ENCODE results near the gene SYNPR.

DNA sequence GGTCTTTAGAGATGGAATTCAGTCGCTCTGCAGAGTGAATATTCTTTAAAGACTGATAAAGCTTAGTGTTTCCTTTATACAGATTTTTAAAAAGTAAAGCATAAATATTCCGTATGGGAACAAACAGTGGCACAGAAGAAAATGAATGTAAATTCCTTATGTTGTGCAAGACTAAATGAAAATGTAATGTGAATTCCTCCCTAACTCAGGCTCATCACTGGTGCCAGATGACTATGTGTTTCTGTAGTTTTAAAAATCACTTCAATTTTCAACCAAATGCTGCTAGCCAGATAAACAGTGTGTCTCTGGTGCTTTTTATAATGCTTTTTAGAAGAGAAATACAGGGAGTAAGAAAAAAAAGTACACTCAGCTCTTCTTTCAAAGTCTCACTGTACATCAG, 219.5 kb downstream of the SYNPR start:
- TF ChIP-seq, protein P1, sequence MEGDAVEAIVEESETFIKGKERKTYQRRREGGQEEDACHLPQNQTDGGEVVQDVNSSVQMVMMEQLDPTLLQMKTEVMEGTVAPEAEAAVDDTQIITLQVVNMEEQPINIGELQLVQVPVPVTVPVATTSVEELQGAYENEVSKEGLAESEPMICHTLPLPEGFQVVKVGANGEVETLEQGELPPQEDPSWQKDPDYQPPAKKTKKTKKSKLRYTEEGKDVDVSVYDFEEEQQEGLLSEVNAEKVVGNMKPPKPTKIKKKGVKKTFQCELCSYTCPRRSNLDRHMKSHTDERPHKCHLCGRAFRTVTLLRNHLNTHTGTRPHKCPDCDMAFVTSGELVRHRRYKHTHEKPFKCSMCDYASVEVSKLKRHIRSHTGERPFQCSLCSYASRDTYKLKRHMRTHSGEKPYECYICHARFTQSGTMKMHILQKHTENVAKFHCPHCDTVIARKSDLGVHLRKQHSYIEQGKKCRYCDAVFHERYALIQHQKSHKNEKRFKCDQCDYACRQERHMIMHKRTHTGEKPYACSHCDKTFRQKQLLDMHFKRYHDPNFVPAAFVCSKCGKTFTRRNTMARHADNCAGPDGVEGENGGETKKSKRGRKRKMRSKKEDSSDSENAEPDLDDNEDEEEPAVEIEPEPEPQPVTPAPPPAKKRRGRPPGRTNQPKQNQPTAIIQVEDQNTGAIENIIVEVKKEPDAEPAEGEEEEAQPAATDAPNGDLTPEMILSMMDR (IDR thresholded peaks at IDR 0.05) = no peak
- no peak for TF ChIP-seq POLR2A (IDR thresholded peaks at IDR 0.05)
